Measurements from ENCODE around the gene TRPM6. TPM values are rescaled to one million over a fixed set of nuclear protein-coding genes. Genes with fewer than 3 reads are reported as not detected.

Gene TRPM6
- total RNA-seq, 4 donors from 2014 or later: 0.30 to 2.9 (median 0.97) TPM

DNA sequence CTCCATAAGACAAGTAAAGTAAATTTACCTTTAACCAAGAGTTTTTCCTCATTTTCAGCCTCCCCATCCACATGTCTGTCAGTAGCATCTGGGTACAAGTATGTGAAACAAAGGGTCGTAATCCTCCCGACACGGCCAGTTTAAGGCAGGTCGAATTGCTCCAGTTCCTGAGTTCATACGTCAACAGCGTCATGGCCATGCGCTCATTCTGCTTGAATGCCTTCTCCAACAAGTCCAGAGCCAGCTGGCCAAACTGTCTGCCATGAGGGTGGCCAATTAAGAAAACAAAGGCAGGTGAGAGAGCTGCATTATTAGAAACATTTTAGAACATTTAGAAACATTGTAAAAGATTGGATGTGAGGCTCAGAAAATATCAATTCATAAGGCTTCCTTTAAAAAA, 87.5 kb downstream of the TRPM6 start:
- Histone ChIP-seq H3K36me3 (no peaks in the 10 kb centered on the region), H3K27me3 (no peaks in the 10 kb centered on the region), H3K27ac (no peak overlapping the region), H3K4me1 (no peaks in the 10 kb centered on the region), H3K4me3 (no peak overlapping the region), H3K9me3 (no peaks in the 10 kb centered on the region)
- 57 to 77% methylated on average over 7 of the region's 7 CpGs for WGBS, 2 donors
- no peak for TF ChIP-seq EP300 (IDR thresholded peaks at IDR 0.05)
- TF ChIP-seq, protein P1, sequence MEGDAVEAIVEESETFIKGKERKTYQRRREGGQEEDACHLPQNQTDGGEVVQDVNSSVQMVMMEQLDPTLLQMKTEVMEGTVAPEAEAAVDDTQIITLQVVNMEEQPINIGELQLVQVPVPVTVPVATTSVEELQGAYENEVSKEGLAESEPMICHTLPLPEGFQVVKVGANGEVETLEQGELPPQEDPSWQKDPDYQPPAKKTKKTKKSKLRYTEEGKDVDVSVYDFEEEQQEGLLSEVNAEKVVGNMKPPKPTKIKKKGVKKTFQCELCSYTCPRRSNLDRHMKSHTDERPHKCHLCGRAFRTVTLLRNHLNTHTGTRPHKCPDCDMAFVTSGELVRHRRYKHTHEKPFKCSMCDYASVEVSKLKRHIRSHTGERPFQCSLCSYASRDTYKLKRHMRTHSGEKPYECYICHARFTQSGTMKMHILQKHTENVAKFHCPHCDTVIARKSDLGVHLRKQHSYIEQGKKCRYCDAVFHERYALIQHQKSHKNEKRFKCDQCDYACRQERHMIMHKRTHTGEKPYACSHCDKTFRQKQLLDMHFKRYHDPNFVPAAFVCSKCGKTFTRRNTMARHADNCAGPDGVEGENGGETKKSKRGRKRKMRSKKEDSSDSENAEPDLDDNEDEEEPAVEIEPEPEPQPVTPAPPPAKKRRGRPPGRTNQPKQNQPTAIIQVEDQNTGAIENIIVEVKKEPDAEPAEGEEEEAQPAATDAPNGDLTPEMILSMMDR (IDR thresholded peaks at IDR 0.05): no peak
- DNase-seq (ENCODE audit: low spot score in 2 of 2): no peak

DNA sequence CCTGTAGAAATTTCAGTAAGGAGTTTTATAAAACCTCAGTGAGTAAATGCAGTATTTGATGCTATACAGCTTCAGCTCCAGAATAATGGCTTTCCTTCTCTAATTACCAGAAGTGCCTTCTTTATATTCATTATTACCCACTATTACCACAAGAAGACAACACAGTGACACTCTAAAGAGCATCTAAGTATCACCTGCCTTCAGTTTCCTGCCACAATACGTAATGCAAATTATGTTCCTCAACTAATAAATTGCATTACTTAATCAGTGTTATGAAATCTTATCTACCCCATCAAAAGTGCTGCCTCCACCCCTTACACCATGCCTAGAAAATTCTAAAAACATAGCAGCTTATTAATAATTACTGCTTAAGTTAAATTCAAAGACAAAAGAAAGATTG, 91.9 kb downstream of the TRPM6 start:
- WGBS, 2 donors: 39 to 43% methylated on average over 1 of the region's 1 CpG

DNA sequence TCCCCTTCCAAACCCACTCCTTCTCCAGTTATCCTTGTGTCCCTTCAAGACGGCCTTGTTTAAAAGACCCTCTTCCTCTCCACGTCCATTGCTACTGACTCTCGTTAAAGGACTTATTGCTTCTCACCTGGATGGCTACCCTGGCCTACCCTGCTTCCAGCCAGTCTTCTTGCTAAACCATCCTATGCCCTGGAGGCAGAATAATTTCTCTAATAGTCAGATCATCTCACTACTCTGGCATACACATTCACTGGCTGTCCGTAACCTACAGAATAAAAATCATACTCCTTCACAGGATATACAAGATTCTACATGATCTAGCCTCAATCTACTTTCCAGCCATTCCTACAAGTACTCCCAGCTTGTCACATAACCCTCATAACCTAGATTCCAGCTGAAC, 92.6 kb downstream of the TRPM6 start:
- WGBS, 2 donors: 84 to 89% methylated on average over 4 of the region's 4 CpGs
- no peak overlapping the region for H3K4me3 ChIP-seq
- H3K27me3 ChIP-seq: no peaks in the 10 kb centered on the region
- TF ChIP-seq EP300 (IDR thresholded peaks at IDR 0.05): no peak
- TF ChIP-seq, protein P1 (IDR thresholded peaks at IDR 0.05): no peak
- no peak for TF ChIP-seq POLR2A (IDR thresholded peaks at IDR 0.05)
- H3K9me3 ChIP-seq: no peaks in the 10 kb centered on the region
- no peaks in the 10 kb centered on the region for H3K4me1 ChIP-seq
- no peaks in the 10 kb centered on the region for H3K36me3 ChIP-seq
- no peak overlapping the region for H3K27ac ChIP-seq
- DNase-seq (ENCODE audit: low spot score in 2 of 2): no peak

More for the DNA sequence above, 91.9 kb downstream of the TRPM6 start:
- Histone ChIP-seq H3K36me3 (no peaks in the 10 kb centered on the region), H3K27ac (no peak overlapping the region), H3K4me3 (no peak overlapping the region), H3K4me1 (no peaks in the 10 kb centered on the region), H3K9me3 (no peaks in the 10 kb centered on the region), H3K27me3 (no peaks in the 10 kb centered on the region)
- TF ChIP-seq, protein P1 (IDR thresholded peaks at IDR 0.05): no peak
- TF ChIP-seq POLR2A (IDR thresholded peaks at IDR 0.05): no peak
- TF ChIP-seq EP300 (IDR thresholded peaks at IDR 0.05): no peak
- no peak for DNase-seq (ENCODE audit: low spot score in 2 of 2)

DNA sequence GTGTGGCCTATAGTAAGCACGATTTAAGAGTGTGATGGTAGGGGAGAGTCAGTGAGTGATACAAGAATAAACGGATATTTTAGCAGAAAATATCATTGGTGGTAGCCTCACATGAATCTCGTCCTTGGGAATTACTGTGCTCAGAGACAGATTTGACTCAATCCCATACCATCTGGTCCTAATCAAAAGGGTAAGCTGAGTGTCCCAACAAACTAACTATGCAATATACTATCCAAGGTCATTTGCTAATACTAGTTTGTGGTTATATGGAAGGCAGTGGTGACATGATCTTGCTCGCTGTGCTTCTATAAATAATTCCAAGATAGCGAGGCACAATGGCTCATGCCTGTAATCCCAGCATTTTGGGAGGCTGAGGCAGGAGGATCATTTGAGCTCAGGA, 103.2 kb downstream of the TRPM6 start:
- Histone ChIP-seq H3K4me1 (no peaks in the 10 kb centered on the region), H3K27ac (no peak overlapping the region), H3K4me3 (no peak overlapping the region), H3K27me3 (no peaks in the 10 kb centered on the region), H3K9me3 (no peaks in the 10 kb centered on the region), H3K36me3 (no peaks in the 10 kb centered on the region)
- DNase-seq (ENCODE audit: low spot score in 2 of 2): no peak
- 76 to 82% methylated on average over 5 of the region's 5 CpGs for WGBS, 2 donors
- no peak for TF ChIP-seq POLR2A (IDR thresholded peaks at IDR 0.05)
- TF ChIP-seq, protein P1 (IDR thresholded peaks at IDR 0.05): no peak
- no peak for TF ChIP-seq EP300 (IDR thresholded peaks at IDR 0.05)

DNA sequence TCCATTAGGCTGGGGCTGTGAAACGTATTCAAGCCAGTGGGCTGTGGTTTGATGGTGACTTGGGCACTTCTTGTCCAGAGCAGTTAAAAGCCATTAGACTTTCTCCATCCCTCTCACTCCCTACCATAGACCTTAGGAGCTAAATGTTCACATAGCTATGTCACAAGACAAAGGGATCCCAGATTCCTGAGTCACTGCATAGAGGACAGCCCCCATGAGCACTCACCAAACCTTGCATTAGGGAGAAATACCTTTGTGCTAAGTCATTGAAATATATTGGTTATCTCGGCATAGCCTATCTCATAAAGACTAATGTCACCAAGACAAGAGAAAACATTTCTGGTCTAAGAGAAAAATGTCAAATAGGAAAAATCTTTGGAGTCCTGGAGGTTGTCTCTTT, 104.3 kb downstream of the TRPM6 start:
- no peaks in the 10 kb centered on the region for H3K36me3 ChIP-seq
- H3K4me3 ChIP-seq: no peak overlapping the region
- TF ChIP-seq EP300 (IDR thresholded peaks at IDR 0.05): no peak
- TF ChIP-seq, protein P1 (IDR thresholded peaks at IDR 0.05): no peak
- no peak for TF ChIP-seq POLR2A (IDR thresholded peaks at IDR 0.05)
- H3K4me1 ChIP-seq: no peaks in the 10 kb centered on the region
- DNase-seq (ENCODE audit: low spot score in 2 of 2): no peak
- 73 to 74% methylated on average over 2 of the region's 2 CpGs for WGBS, 2 donors
- no peaks in the 10 kb centered on the region for H3K27me3 ChIP-seq
- H3K27ac ChIP-seq: no peak overlapping the region
- H3K9me3 ChIP-seq: no peaks in the 10 kb centered on the region
